ENCODE measurements around the gene SAA1. TPM values are rescaled to one million over a fixed set of nuclear protein-coding genes. Genes with fewer than 3 reads are reported as not detected.
A peak's percentile ranks its signal among the peaks of the same experiment; 100 is the strongest.

Gene SAA1
- total RNA-seq, 2 donors from 2014 or later: 3.1 to 11.3 TPM

GRCh38 chr11:18299721-18300120, 33.7 kb downstream of the SAA1 start:
- ATAC-seq (no peak), DNase-seq (no peak)
- intact Hi-C loops (cut with DNase I, micrococcal nuclease): no loop called here

GRCh38 chr11:18304745-18305144, 38.7 kb downstream of the SAA1 start:
- DNase-seq (peak in 1 of 2 donors; percentile 15), ATAC-seq (peak; percentile 98)
- intact Hi-C loops (cut with DNase I, micrococcal nuclease): no loop called here

GRCh38 chr11:18307461-18308139, 41.5 kb downstream of the SAA1 start:
- no peak for ATAC-seq

GRCh38 chr11:18308242-18308641, 42.2 kb downstream of the SAA1 start:
- ATAC-seq: no peak
- no peak for DNase-seq
- intact Hi-C loops (cut with DNase I, micrococcal nuclease): no loop called here

More at GRCh38 chr11:18307461-18308139, 41.5 kb downstream of the SAA1 start:
- intact Hi-C loops (cut with DNase I, micrococcal nuclease): no loop called here
- DNase-seq: no peak

GRCh38 chr11:18309691-18310090, 43.6 kb downstream of the SAA1 start:
- ATAC-seq (no peak), DNase-seq (no peak)
- intact Hi-C loops (cut with DNase I, micrococcal nuclease): no loop called here

- ATAC-seq (no peak), DNase-seq (no peak)
- intact Hi-C loops (cut with DNase I, micrococcal nuclease): no loop called here
These were observed 44.8 kb downstream of the SAA1 start for GRCh38 chr11:18310800-18311340.

GRCh38 chr11:18312012-18312411, 45.9 kb downstream of the SAA1 start:
- ATAC-seq: no peak
- intact Hi-C loops (cut with DNase I, micrococcal nuclease): no loop called here

GRCh38 chr11:18312663-18313420, 46.8 kb downstream of the SAA1 start:
- ATAC-seq (no peak), DNase-seq (no peak)
- intact Hi-C loops (cut with DNase I, micrococcal nuclease): no loop called here

More at GRCh38 chr11:18312012-18312411, 45.9 kb downstream of the SAA1 start:
- no peak for DNase-seq

- ATAC-seq (no peak), DNase-seq (no peak)
- intact Hi-C loops (cut with DNase I, micrococcal nuclease): no loop called here
These were observed 48.1 kb downstream of the SAA1 start for GRCh38 chr11:18313965-18314763.

- ATAC-seq (no peak), DNase-seq (no peak)
- intact Hi-C loops (cut with DNase I, micrococcal nuclease): no loop called here
These were observed 48.9 kb downstream of the SAA1 start for GRCh38 chr11:18314784-18315523.

GRCh38 chr11:18315893-18316292, 49.8 kb downstream of the SAA1 start:
- intact Hi-C loops (cut with DNase I, micrococcal nuclease): no loop called here
- DNase-seq (no peak), ATAC-seq (no peak)

- no peak for ATAC-seq
- DNase-seq: no peak
- intact Hi-C loops (cut with DNase I, micrococcal nuclease): no loop called here
These were observed 51.5 kb downstream of the SAA1 start for GRCh38 chr11:18317551-18317950.

Other genes starting within 250 kb of the SAA1 start
- 10 to 100 TPM; 13.9 to 14.6 TPM for gene TPH1, start 220.0 kb upstream of the SAA1 start, total RNA-seq
- gene SAAL1, start 160.2 kb upstream of the SAA1 start, total RNA-seq: 10 to 100 TPM; 10.3 to 10.6 TPM
- not detected for gene MRGPRX3, start 133.7 kb upstream of the SAA1 start, total RNA-seq
- not detected for gene MRGPRX4, start 93.4 kb upstream of the SAA1 start, total RNA-seq
- gene SAA4, start 29.5 kb upstream of the SAA1 start, total RNA-seq: not detected
- gene SAA2, start 17.6 kb upstream of the SAA1 start, total RNA-seq: 1 to 10 TPM in 1 of 2 donors, under 1 TPM in 1; 0.58 to 1.1 TPM
- gene HPS5, start 55.9 kb downstream of the SAA1 start, total RNA-seq: 10 to 100 TPM in 1 of 2 donors, 1 to 10 TPM in 1; 8.4 to 12.9 TPM
- gene GTF2H1, start 56.3 kb downstream of the SAA1 start, total RNA-seq: 10 to 100 TPM; 29.3 to 30.0 TPM
- 100 to 1,000 TPM; 513 to 576 TPM for gene LDHA, start 128.3 kb downstream of the SAA1 start, total RNA-seq
- 1 to 10 TPM in 1 of 2 donors, not detected in 1; 1.9 TPM for gene LDHC, start 146.1 kb downstream of the SAA1 start, total RNA-seq
- not detected for gene LDHAL6A, start 189.6 kb downstream of the SAA1 start, total RNA-seq